ENCODE results near the gene ATG2A.

DNA sequence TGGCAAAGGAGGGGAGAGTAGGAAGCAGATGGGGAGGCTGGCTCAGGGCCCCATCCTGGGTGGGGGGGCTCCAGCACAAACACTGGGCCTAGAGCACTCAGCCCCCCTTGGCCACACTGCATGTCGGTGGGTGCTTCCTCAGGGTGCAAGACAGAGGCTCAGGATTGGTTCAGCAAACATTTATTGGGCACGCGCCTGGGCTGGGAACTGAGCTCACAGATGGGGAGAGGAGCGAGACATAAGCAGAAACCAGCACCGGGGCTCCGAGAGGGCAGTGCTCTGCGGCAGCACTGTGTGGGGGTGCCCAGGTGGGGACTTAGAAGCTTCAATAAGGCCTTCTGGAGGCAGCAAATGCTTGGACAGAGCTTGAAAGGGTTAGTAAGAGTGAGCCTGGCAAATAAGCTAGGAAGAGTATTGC is 26.5 kb downstream of the ATG2A start:
- TF ChIP-seq, protein P1, sequence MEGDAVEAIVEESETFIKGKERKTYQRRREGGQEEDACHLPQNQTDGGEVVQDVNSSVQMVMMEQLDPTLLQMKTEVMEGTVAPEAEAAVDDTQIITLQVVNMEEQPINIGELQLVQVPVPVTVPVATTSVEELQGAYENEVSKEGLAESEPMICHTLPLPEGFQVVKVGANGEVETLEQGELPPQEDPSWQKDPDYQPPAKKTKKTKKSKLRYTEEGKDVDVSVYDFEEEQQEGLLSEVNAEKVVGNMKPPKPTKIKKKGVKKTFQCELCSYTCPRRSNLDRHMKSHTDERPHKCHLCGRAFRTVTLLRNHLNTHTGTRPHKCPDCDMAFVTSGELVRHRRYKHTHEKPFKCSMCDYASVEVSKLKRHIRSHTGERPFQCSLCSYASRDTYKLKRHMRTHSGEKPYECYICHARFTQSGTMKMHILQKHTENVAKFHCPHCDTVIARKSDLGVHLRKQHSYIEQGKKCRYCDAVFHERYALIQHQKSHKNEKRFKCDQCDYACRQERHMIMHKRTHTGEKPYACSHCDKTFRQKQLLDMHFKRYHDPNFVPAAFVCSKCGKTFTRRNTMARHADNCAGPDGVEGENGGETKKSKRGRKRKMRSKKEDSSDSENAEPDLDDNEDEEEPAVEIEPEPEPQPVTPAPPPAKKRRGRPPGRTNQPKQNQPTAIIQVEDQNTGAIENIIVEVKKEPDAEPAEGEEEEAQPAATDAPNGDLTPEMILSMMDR (IDR thresholded peaks at IDR 0.05 in 2 of 3, conservative IDR thresholded peaks at IDR 0.05 in 1 of 3; ENCODE audit: insufficient read depth in 2 of 3, low read depth in 1 of 3, low read length in 3 of 3), result no peak
- TF ChIP-seq ZKSCAN1 (IDR thresholded peaks at IDR 0.05; ENCODE audit: low read depth, low read length) (no peak), ATF1 (CRISPR knock-in tag; IDR thresholded peaks at IDR 0.05) (no peak), ATF1 (tag; IDR thresholded peaks at IDR 0.05) (no peak), ZBED1 (IDR thresholded peaks at IDR 0.05) (no peak), ZFP30 (CRISPR knock-in tag; IDR thresholded peaks at IDR 0.05; ENCODE audit: borderline replicate concordance) (no peak), COPS2 (conservative IDR thresholded peaks at IDR 0.05) (no peak), RCOR1 (IDR thresholded peaks at IDR 0.05; ENCODE audit: borderline replicate concordance in 1 of 2, low read depth in 2 of 2, low read length in 2 of 2) (no peak), PHF20 (IDR thresholded peaks at IDR 0.05; ENCODE audit: partially characterized antibody) (no peak), ZNF239 (CRISPR knock-in tag; IDR thresholded peaks at IDR 0.05) (no peak), ELF4 (CRISPR knock-in tag; IDR thresholded peaks at IDR 0.05) (no peak), POLR2A (conservative IDR thresholded peaks at IDR 0.05) (no peak)
- TF ChIP-seq, protein P2, sequence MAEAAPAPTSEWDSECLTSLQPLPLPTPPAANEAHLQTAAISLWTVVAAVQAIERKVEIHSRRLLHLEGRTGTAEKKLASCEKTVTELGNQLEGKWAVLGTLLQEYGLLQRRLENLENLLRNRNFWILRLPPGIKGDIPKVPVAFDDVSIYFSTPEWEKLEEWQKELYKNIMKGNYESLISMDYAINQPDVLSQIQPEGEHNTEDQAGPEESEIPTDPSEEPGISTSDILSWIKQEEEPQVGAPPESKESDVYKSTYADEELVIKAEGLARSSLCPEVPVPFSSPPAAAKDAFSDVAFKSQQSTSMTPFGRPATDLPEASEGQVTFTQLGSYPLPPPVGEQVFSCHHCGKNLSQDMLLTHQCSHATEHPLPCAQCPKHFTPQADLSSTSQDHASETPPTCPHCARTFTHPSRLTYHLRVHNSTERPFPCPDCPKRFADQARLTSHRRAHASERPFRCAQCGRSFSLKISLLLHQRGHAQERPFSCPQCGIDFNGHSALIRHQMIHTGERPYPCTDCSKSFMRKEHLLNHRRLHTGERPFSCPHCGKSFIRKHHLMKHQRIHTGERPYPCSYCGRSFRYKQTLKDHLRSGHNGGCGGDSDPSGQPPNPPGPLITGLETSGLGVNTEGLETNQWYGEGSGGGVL (CRISPR knock-in tag; IDR thresholded peaks at IDR 0.05), result no peak

Data from K562 (cell line).